Stimulated activated CD8-positive, alpha-beta memory T cell treated with anti-CD3 and anti-CD28 coated beads, Interleukin-15, amount 100 ng/mL, for 1 hour (primary cell): Measurements from ENCODE around the gene AEBP1.

Experiments
- DNase-seq: peaks from one replicate; pipeline ENCODE4 v3.0.0-alpha.2; 2020; ENCODE audit warnings: low read depth

AEBP1 gene

DNA sequence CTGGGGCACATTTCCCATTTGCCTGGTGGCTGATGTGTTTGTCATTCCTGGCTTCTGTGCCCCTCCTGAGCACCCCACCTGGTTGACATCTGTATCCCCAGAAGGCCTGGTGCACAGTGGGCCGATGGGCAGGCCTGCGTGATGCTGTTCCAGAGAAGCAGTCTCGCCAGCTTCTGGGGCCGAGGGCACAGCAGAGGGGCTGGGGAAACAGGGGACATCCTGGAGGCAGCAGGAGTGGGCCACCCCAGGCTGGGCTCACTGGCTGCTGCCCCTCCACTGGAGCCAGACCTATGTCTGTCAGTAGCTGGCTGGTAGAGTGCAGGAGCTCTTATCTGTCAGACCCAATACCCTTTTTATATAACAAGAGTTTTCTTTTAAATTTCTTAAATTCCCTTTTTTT lies 37.9 kb downstream of the AEBP1 start:
- no peak for DNase-seq

DNA sequence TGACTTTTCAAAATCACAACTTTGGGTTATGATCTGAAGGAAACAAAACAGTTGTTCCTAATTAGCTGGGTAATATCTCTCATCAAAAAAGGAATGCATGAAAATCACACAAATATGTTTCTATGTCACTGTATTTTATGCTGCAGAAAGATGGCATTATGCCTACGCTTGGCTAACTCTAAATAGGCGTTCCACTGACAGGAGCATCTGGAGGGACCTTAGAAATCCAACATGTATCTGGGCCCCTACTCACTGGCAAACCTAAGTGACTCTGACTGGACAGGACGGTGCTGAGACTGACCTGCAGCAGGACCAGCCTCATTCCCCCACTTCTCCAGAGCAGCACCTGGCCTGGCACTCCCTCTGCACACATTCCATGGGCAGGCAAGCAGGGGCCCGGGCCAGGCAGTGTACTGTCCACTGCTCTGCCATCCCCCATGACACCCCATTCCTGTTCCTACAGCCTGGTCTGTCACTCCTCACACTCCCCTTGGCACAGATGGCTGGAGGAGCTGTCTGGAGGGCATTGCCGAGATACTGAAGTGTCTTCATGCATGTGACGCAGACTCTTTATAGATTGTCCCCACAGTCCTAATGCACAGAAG lies 39.6 kb downstream of the AEBP1 start:
- no peak for DNase-seq

DNA sequence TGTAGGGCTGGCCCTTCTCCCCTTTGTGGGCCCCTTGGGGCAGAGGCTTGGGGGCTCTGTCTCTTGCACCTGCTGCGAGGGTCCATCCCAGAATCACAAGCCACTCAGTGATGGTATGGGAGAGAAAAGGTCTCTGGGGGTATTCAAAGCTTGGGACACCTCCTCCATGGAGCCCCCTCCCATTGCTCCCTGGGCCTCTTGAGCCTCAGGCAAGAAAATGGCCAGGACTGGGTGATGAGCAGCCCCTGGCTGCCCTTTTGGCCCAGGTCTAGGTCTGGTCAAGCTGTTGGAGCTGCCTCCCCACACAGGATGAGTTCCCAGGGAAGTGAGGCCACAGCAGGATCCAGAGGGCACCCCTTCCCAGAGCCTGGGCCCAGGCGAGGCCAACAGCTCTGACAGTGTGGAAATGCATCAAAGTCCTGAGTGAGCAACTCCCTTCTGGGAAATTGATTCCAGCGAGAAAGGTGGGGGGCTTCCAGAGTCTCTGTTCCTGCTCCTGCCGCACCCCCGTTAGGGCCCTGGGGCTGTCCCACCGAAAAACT lies 40.4 kb downstream of the AEBP1 start:
- DNase-seq, result no peak

DNA sequence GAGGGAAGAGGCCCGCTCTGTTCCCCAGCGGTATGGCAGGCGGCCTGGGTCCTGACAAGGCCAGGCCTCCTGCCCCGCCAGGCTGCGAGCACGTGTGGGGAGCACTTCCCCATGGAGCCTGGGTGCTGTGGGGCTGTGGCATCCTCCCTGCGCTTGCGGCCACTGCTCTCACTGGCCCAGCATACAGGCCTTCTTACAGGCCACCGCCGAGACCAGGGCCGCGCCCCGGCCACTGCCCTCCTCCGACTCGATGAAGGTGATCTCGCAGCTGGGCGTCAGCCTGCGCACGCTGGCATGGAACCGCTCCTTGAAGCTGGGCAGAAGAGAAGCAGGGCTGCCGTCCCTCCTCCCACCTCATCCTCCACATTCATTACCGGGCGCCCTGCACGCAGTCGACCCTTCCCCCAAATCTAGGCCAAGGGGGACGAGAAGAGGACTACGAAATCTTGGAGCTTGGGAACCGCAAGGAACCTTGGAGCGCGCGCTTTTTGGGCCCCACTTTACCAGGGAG lies 40.9 kb downstream of the AEBP1 start:
- DNase-seq, result no peak

DNA sequence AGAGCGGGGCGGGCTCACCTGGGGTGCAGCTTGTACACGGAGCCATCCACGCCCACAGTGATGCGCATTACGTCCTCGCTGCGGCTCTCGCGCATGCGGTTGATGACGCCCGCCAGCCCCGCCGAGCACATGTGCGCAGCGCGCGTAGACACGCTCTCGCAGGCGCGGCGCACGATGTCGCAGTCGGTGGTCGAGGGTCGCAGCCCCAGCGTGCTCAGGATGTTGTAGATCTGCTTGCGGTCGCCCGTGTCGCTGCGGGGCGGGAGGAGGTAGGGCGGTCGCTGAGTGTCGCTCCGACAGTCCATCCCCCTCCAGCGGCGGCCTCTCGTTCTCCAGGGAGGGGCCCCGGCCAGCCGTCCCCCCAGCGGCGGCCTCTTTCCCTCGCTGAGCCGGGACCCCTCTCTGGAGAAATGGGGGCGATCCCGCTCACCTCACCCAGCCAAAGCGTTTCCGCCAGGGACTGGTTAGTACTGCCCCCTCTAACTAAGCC lies 41.4 kb downstream of the AEBP1 start:
- DNase-seq, result no peak

DNA sequence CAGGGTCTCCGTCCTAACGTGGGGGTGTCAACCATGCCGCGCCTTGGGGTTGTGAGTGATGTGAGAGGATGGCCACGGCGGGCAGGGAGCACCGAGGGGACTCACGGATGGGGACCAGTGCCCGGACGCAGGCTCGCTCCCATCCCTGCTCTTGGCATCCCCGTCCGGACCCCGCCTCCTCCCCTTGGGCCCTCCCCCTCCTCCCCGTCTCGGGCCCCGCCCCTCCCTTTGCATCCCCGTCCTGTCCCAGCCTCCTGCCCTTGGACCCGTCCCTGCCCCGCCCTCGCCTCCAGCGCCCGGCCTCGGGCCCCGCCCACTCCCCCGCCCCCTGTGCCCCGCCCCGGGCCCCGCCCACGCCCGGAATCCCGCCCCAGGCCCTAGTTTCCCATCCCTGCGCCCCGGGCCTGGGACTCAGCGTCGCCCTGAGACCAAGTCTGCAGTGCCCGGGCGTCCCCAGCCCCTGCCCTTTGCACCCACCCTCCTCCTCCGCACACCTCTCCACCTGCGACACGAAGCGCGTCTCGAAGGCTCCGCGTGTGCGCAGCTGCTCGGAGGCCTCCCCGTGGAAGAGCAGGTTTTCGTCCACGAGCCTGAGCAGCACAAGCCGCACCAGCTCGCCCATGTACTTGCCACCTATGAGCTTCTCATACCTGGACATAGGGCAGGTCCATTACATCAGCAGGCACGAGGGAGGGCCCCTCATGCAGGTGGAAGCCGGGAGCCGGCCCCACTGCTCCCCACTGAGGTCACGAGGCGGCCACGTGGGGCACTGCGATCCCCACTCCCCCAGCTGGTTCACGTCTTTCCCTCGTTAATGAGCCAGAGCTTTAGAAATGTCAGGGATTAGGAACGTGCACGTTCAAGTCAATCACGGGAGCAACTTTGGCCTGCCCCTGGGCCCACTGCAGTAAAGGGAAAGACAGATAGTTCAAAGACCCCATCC lies 42.1 kb downstream of the AEBP1 start:
- no peak for DNase-seq

DNA sequence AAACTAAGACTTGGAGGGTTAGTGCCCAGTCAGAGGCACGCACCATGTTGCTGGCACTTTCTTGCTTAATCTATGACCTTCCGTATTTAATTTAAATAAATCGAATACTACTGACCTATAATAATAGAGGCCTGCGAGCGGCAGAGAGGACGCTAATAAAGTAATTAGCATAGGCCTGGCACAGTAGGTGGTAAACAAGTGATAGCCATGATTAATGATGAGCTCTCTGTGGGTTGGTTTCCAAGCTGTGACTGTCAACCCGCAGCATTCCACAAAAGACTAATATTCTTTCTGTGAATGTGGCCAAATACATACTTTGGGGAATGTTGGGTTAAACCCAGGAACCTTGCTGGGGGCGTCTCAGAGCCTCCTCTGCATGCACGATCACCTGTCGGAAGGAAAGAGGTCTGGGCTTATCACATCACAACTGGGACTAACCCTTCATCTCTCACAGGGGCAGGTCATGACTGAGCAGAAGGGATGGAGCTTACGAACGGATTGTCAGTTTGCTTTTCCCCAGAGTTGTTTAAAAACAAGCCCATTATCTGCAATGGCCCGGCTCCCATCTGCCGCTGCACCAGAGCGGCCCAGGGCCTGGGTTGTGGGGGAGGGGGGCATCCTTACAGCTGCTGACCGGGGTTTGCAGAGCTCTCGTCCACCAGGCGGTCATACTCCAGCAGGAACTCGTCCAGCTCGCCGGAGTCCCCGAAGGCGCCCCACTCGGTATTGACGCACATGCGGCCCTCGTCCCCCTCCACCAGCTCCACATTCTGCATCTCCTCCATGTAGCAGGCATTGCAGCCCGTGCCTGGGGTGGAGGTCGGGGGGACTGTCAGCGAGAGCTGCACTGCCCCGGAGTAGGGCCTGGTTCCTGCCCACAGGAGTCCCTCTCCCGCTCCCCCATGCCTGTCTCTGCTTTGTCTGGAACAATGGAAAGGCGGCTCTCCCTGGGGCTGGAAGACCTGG lies 43.2 kb downstream of the AEBP1 start:
- no peak for DNase-seq

DNA sequence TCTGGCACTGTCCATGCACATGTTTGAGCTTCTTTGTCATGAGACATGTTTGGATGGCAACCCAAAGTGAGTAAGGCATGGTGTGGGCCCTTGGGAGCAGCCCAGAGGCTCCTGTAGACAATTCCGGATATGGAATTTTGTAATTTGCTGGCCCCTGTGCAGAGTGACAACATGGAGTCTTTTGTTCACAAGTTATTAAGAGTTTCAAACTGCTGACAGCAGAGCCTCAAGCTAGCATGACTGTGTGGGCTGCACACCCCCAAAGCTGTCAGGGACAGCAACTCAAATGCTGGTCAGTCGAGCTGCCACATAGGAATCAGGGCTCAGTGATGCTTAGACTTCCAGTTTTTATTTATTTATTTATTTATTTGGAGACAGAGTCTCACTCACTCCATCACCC lies 44.0 kb downstream of the AEBP1 start:
- no peak for DNase-seq

DNA sequence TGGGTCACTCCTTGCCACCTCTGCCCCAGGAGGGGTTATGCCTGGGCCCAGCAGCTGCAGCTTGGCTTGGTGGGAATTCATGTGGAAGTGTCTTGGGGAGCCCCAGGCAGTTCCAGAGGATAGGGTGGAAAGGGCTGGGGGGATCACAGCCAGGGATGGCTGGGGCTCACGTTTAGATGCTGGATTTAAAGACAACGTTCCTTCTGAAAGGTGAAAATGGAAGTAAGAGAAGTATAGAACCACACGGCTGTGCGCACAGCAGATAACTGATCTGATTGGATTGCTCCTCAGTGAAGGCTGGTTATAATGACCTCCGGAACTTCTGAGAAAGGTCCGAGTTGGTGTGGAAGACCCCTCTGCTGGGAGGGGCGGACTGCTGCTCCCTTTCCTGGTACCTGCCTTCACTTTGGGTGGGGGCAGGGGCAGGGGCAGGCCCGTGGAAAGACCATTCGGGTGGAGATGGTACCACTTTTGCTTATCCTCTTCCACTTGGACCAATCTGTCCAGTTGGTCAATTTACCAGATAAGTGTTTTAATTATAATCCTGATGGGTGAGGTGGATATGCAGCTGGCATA lies 44.9 kb downstream of the AEBP1 start:
- DNase-seq, result no peak

DNA sequence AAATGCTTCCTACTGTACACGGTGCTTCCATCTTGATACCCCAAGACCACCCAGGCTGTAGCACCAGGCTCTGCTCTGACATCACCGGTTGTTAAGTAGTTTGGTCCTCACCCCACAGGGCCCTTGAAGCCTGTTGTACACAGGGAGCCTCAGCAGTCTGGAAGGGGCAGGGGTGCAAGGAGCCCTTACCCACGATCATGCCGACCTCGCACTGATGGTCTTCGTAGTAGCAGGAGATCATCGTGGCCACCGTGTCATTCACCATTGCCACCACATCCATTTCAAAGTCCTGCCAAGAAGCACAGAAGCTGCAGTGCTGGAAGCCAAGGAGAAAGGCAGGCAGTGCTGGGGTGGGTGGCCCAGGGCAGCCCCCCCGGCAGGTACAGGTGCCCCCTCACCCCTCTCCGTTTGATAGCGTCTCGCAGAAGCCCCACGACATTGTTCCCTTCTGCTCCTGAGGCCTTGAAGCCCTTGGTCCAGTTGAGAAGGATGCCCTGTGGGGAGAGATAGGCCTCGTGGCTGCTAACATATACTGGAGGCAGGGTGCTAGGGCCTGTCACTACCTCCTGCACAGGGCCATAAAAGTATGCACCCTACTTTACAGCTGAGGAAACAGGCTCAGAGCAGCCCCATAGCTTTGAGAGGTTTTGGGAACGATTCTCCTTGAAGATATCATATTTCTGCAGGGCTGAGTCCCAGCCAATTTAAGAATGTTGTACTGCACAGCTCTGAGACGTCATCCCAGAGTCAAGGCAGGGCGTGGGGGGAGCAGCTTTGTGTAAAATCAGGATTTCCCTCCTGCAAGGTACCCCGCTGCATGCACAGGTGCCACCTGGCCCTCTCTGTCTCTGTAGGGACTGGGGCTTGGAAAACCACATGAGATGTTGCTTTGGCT lies 45.7 kb downstream of the AEBP1 start:
- DNase-seq, result no peak

DNA sequence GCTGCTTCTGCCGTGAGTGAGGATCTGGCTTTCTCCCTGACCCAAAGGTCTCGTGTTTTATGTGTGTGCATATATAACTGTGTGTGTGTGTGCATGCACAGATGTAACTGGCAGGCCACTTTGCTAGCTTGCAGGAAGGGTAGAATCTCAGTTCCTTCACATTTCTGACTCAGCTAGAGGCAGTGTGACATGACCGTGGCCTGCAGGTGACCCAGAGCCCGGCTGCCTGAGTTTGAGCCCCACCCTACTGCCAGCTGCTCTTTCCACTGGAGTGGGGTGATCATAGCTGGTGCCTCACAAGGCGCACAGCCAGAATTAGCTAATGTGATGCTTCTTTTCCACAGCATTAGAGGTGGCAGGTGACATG lies 46.3 kb downstream of the AEBP1 start:
- DNase-seq, result no peak

DNA sequence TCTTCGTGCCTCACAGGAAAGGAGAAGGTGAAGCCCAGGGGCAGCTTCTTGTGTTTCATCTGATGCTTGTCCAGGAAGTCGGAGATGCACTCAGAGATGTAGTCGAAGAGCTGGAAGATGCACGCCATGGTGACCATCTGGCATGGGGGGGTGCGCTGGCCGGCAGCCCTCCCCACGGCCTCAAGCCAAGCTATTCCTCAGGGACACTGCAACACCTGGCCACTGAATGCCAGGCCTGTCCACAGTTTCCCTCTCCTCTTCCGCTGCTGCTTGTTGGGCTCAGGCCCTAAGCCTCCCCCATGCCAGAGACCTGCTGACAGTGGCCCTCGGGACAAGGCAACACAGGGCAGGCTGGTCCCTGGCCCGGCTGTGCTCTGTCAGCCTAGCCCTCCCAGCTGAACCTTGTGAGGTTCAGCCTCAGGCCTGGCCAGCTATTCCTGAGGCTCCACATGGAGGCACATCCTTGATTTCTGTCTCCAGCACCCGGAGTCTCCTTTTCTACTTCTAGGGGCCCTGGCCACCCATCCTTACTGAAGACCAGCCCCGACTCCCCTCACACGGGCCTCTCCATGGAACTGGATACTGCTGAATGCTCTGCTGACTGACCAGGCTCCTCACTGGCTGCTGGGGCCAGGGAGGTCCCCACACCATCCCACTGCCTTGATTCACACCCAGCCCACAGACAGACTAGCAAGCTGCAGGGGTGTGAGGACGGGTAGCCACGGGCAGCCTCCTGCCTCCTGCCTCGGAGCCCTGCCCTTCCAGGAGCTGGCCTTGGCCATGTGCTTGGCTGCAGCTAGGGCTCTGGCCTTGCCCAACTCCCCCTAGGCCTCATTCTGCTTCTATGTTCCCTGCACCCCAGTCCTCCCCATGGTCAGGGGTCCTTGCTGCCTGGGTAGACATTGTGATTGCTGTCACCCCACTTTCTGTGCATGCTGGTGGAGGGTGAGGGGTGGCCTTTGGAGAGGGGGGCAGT lies 47.1 kb downstream of the AEBP1 start:
- DNase-seq, result no peak

DNA sequence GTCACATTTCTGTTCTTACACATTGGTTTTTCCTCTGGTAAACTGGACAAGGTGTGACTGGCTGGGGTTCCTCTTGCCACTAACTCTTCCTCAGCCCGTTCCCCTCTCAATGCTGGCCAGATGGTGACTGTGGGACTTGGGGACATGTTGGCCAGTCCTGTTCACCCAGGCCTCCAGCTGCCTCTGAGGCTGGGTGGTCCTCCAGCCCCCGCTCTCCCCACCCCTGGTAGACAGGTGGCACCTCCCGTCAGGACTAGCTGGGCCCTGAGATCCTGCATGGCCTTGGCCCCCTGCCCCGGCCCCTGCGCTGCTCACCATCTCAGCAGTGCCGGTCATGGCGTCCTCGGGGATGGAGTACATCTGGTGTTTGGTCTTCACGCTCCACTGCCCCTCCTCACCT lies 47.8 kb downstream of the AEBP1 start:
- no peak for DNase-seq

DNA sequence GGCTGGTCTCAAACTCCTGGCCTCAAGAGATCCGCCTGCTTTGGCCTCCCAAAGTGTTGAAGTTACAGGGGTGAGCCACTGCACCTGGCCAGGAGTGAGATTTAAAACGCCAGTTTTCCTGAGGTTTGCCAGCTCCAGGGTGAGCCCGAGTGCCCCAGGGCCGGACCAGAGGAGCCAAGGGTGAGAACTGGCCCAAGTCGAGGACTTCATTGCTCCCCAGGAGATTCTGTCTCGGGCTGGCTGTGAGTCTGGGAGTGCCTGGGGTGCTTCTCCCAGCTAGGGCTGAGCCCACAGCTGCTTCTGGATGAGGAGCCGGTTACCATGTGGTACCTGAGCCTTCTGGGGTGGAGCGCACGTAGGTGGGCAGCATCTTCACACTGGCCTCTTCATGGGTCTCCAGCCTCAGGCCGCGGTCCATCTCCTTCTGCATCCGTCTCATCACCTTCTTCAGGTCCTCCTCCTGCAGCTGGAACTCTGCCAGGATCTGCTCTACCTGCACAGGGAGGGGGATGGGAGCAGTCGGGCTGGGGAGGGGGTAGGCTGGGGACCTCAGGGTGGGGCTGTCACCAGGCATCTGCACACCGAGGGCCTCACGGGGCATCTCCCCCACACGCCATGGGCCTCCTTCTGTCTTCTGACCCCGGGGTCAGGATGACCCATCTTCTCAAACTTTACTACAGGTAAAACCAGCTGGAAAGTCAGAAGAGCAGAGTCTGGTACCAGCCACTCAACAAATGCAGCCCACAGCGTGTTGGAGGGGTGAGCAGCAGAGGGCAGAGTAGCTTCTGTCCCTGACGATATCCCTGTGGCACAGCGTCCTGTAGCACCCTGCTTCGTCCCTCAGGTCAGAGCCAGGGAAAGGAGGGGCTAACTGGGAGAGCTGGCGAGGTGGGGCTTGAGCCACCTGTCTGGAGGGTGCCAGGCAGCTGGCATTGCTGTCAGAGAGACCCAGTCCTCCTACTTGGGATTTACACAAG lies 49.1 kb downstream of the AEBP1 start:
- no peak for DNase-seq

DNA sequence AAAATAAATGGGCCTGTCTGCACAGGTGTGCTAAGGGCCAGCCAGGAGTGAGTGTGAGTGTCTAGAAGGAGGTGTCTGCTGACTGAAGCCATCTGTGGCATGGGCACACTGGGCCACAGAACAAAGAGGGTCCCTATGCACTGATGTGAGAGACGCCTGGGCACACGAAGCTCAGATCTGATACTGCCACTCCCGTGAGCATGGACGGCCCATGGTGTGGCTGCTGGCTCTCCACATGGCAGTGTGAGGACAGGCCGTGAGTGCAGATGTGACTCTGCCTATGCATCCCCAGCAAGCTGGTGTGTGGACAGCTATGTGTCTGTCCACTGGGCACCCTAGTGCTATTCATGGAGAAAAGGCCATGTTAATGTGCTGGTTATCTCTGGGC lies 49.8 kb downstream of the AEBP1 start:
- DNase-seq, result no peak

DNA sequence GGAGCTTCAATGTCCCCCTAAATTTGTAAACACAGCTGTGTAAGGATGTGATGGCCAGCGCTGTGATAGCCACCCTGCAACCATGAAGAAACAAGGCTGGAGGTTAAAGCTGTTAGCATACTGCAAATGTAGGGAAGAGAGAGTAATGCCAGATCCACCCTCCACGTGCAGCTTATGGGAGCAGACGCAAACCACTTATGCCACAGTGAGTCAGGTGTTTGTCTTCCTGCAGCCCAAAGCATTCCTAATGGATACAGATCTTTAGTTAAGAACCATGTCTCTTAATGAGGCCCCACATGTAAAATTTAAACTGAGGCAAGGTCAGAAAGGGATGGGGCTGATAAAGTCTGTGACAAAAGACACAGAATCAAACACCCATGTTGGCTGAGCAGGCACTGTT lies 50.6 kb downstream of the AEBP1 start:
- DNase-seq, result no peak

DNA sequence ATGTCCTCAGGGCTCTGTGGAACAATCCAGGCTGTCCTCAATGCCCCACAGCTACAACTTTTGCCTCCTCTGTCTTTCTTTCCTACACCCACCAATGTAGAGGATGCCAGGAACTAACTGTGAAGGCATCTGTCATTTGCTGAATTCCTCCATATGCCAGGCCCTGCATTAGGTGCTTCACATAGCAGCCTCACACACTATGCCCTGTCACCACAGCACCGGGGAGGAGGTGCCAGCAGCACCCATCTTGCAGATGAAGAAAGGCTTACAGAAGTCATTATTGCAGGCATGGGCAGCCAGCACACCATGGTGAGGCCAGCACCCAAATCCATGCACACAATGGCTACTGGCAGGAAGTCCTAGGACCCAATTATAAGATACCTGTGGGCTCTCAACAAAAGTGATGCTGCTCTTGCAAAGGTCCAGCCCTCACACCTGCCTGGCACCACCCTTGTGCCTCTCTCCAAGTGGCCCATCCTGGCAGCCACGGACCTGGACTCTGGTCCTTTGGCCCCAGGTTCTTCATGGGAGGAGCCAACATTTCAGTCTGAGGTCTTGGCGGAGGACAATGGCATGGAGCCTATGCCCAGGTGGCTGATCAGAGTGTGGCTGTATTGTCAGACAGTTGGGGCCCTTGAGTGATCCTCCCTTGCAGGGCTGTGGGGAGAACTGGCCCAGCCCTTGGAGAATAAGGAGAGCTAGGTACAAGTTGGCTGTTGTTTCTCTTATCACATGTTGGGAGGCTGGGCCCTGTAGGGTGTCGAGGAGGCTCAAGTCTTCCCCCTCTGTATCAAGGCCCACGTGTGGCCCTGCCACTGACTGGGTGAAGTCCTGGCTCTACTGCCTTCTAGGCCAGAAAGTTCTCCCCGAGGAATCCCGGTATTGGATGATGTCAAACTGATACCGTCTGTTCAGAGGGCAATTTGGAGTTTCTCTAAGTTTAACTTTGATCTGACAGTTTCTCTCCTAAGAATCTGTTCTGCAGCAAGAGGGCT lies 51.3 kb downstream of the AEBP1 start:
- DNase-seq, result no peak
